C4-2B (cell line): ENCODE measurements around the gene MRRF.

Experiments
- ZFX ChIP-seq: fragments of 450-650 bp; IDR thresholded peaks from 2 replicates; pipeline ENCODE4 v1.6.1; 2017
- TF ChIP-seq, protein P1 (sequence below): fragments of 450-650 bp; conservative IDR thresholded peaks from 2 replicates; pipeline ENCODE4 v1.5.1; 2017; ENCODE audit warnings: mild to moderate bottlenecking

DNA sequence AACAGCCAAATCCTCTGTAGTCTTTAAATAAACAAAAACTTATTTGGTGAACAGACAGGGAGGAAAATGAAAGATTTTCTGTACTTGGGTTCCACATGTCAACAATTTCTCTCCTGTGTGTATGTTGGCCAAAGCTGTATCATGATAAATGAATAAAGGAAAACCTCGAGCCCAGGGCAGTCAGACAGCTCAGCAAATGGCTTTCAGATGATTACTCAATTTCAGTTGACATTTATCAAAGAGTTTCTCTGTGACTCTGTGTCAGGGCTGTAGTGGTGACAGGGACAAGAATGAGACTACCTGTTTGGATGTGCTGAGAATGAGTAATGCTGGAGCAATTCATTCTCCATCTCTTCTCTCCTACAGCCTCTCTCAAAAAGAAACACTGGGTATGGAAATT lies 60.4 kb downstream of the MRRF start:
- TF ChIP-seq, protein P1, sequence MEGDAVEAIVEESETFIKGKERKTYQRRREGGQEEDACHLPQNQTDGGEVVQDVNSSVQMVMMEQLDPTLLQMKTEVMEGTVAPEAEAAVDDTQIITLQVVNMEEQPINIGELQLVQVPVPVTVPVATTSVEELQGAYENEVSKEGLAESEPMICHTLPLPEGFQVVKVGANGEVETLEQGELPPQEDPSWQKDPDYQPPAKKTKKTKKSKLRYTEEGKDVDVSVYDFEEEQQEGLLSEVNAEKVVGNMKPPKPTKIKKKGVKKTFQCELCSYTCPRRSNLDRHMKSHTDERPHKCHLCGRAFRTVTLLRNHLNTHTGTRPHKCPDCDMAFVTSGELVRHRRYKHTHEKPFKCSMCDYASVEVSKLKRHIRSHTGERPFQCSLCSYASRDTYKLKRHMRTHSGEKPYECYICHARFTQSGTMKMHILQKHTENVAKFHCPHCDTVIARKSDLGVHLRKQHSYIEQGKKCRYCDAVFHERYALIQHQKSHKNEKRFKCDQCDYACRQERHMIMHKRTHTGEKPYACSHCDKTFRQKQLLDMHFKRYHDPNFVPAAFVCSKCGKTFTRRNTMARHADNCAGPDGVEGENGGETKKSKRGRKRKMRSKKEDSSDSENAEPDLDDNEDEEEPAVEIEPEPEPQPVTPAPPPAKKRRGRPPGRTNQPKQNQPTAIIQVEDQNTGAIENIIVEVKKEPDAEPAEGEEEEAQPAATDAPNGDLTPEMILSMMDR = no peak
- TF ChIP-seq ZFX = no peak
